H9 (cell line): ENCODE measurements around the gene BACH2. TPM values are rescaled to one million over a fixed set of nuclear protein-coding genes. Genes with fewer than 3 reads are reported as not detected.

ENCODE experiments used
- DNase-seq: peaks from one replicate; pipeline ENCODE4 v3.0.0-alpha.2; 2017
- H2AFZ ChIP-seq: one replicate; pipeline ENCODE4 v1.6.1; 2013; ENCODE audit warnings: mild to moderate bottlenecking, low read length, control low read depth, moderate library complexity
- H2AK5ac ChIP-seq: 2 replicates; pipeline ENCODE4 v1.6.1; 2013; ENCODE audit warnings: low read length, control low read depth, mixed read lengths; ENCODE audit not compliant: insufficient read length
- H2BK120ac ChIP-seq: one replicate; pipeline ENCODE4 v1.6.1; 2013; ENCODE audit warnings: low read depth, mild to moderate bottlenecking, low read length, control low read depth, inconsistent platforms; ENCODE audit not compliant: poor library complexity, severe bottlenecking
- H2BK12ac ChIP-seq: 2 replicates; pipeline ENCODE4 v1.6.1; 2013; ENCODE audit warnings: low read length, control low read depth, mixed read lengths, low read depth; ENCODE audit not compliant: insufficient read length
- H2BK15ac ChIP-seq: 2 replicates; pipeline ENCODE4 v1.6.1; 2013; ENCODE audit warnings: low read depth, low read length, control low read depth
- H2BK20ac ChIP-seq: one replicate; pipeline ENCODE4 v1.6.1; 2013; ENCODE audit warnings: low read depth, mild to moderate bottlenecking, low read length, control low read depth, inconsistent platforms; ENCODE audit not compliant: poor library complexity, severe bottlenecking
- H2BK5ac ChIP-seq: 2 replicates; pipeline ENCODE4 v1.6.1; 2013; ENCODE audit warnings: low read length, control low read depth, mixed read lengths; ENCODE audit not compliant: insufficient read length
- H3K14ac ChIP-seq: 2 replicates; pipeline ENCODE4 v1.6.1; 2013; ENCODE audit warnings: low read length, control low read depth; ENCODE audit not compliant: insufficient read depth
- H3K18ac ChIP-seq: 2 replicates; pipeline ENCODE4 v1.6.1; 2013; ENCODE audit warnings: low read depth, mild to moderate bottlenecking, mixed read lengths, low read length, control low read depth; ENCODE audit not compliant: insufficient read length
- H3K23ac ChIP-seq: 2 replicates; pipeline ENCODE4 v1.6.1; 2013; ENCODE audit warnings: low read length, control low read depth, mixed read lengths, low read depth; ENCODE audit not compliant: insufficient read length
- H3K23me2 ChIP-seq: 2 replicates; pipeline ENCODE4 v1.6.1; 2013; ENCODE audit warnings: low read depth, mild to moderate bottlenecking, mixed read lengths, low read length, control low read depth; ENCODE audit not compliant: insufficient read length, poor library complexity, severe bottlenecking
- H3K27ac ChIP-seq: 2 replicates; pipeline ENCODE4 v1.5.1; 2013; ENCODE audit warnings: low read length, control low read depth, mixed read lengths, low read depth; ENCODE audit not compliant: insufficient read length
- H3K27me3 ChIP-seq: 2 replicates; pipeline ENCODE4 v1.6.1; 2013; ENCODE audit warnings: low read length, control low read depth, inconsistent platforms; ENCODE audit not compliant: insufficient read depth
- H3K4ac ChIP-seq: 2 replicates; pipeline ENCODE4 v1.6.1; 2013; ENCODE audit warnings: low read depth, mild to moderate bottlenecking, control low read depth, inconsistent platforms, low read length, moderate library complexity
- H3K4me1 ChIP-seq: 2 replicates; pipeline ENCODE4 v1.6.1; 2013; ENCODE audit warnings: low read length, control low read depth, inconsistent platforms; ENCODE audit not compliant: insufficient read depth
- H3K4me2 ChIP-seq: 2 replicates; pipeline ENCODE4 v1.6.1; 2013; ENCODE audit warnings: low read length, control low read depth, mixed read lengths; ENCODE audit not compliant: insufficient read length, insufficient read depth
- H3K56ac ChIP-seq: 2 replicates; pipeline ENCODE4 v1.6.1; 2013; ENCODE audit warnings: low read depth, mild to moderate bottlenecking, mixed read lengths, low read length, control low read depth; ENCODE audit not compliant: insufficient read length
- H3K79me1 ChIP-seq: 2 replicates; pipeline ENCODE4 v1.6.1; 2013; ENCODE audit warnings: low read depth, mild to moderate bottlenecking, moderate library complexity, low read length, control low read depth, inconsistent platforms; ENCODE audit not compliant: insufficient read depth, poor library complexity, severe bottlenecking
- H3K79me2 ChIP-seq: 2 replicates; pipeline ENCODE4 v1.6.1; 2013; ENCODE audit warnings: low read length, control low read depth, inconsistent platforms; ENCODE audit not compliant: insufficient read depth
- H3K9ac ChIP-seq: 2 replicates; pipeline ENCODE4 v1.6.1; 2013; ENCODE audit warnings: low read length, control low read depth, mixed read lengths; ENCODE audit not compliant: insufficient read length; ENCODE audit errors: extremely low read depth
- H3K9me3 ChIP-seq: one replicate; pipeline ENCODE4 v1.6.1; 2013; ENCODE audit warnings: low read depth, low read length, inconsistent platforms; ENCODE audit not compliant: control insufficient read depth
- H3T11ph ChIP-seq: one replicate; pipeline ENCODE4 v1.6.1; 2013; ENCODE audit warnings: mild to moderate bottlenecking, low read length, control low read depth, inconsistent platforms
- H4K20me1 ChIP-seq: one replicate; pipeline ENCODE4 v1.6.1; 2013; ENCODE audit not compliant: control insufficient read depth, insufficient read length, insufficient read depth
- H4K5ac ChIP-seq: 2 replicates; pipeline ENCODE4 v1.6.1; 2013; ENCODE audit warnings: low read depth, mild to moderate bottlenecking, mixed read lengths, low read length, control low read depth; ENCODE audit not compliant: insufficient read length
- H4K8ac ChIP-seq: replicated peaks from 2 replicates; pipeline ENCODE4 v1.6.1; 2013; ENCODE audit warnings: low read length, control low read depth, mixed read lengths, low read depth; ENCODE audit not compliant: insufficient read length
- H4K91ac ChIP-seq: 2 replicates; pipeline ENCODE4 v1.6.1; 2013; ENCODE audit warnings: low read depth, mild to moderate bottlenecking, moderate library complexity, mixed read lengths, low read length, control low read depth; ENCODE audit not compliant: insufficient read length
- H3K27ac Mint-ChIP-seq, 3 experiments: 2 replicates in 2 of 3; 3 replicates in 1 of 3; pipeline ENCODE4 v1.8.0; 2020 to 2021; ENCODE audit warnings: mixed read lengths in 3 of 3, mild to moderate bottlenecking in 1 of 3, moderate library complexity in 1 of 3
- H3K27me3 Mint-ChIP-seq: 2 replicates; pipeline ENCODE4 v1.8.0; 2021; ENCODE audit warnings: low read depth, mild to moderate bottlenecking, moderate library complexity, mixed read lengths
- H3K36me3 Mint-ChIP-seq, 3 experiments: 2 replicates in 2 of 3; 3 replicates in 1 of 3; pipeline ENCODE4 v1.8.0; 2020 to 2021; ENCODE audit warnings: low read depth in 3 of 3, mixed read lengths in 3 of 3; ENCODE audit not compliant: insufficient read depth in 1 of 3
- H3K4me1 Mint-ChIP-seq, 2 experiments: 2 replicates each; pipeline ENCODE4 v1.8.0; 2020; ENCODE audit warnings: mixed read lengths in 2 of 2
- H3K4me3 Mint-ChIP-seq, 2 experiments: 2 replicates in 1 of 2; 3 replicates in 1 of 2; pipeline ENCODE4 v1.8.0; 2020 to 2021; ENCODE audit warnings: mild to moderate bottlenecking in 2 of 2, mixed read lengths in 2 of 2, moderate library complexity in 1 of 2
- H3K9me3 Mint-ChIP-seq, 2 experiments: 2 replicates in 1 of 2; 3 replicates in 1 of 2; pipeline ENCODE4 v1.8.0; 2020; ENCODE audit warnings: mild to moderate bottlenecking in 2 of 2, mixed read lengths in 2 of 2, moderate library complexity in 1 of 2
- WGBS: extraction: QIAGEN DNeasy Blood & Tissue Kit; methylation state at CpG from one replicate; pipeline ENCODE4 v1.1.7; 2013; ENCODE audit warnings: missing lambda C conversion rate, low lambda C conversion rate, mixed read lengths; ENCODE audit not compliant: insufficient read length; ENCODE audit errors: extremely low coverage; 5-methylcytosine and 5-hydroxymethylcytosine counted together
- total RNA-seq: library from RNA; stranded (reverse); gene quantifications from 2 replicates; pipeline ENCODE4 v1.2.1, GENCODE V29; 2021
- TF ChIP-seq, protein P1 (sequence below): fragments of 200-600 bp; sonication (generic); conservative IDR thresholded peaks from 3 replicates; pipeline ENCODE4 v1.8.0; 2021; ENCODE audit warnings: antibody characterized with exemption, mild to moderate bottlenecking

BACH2 gene
- total RNA-seq, 1 experiment from 2014 or later, result 2.0 TPM

DNA sequence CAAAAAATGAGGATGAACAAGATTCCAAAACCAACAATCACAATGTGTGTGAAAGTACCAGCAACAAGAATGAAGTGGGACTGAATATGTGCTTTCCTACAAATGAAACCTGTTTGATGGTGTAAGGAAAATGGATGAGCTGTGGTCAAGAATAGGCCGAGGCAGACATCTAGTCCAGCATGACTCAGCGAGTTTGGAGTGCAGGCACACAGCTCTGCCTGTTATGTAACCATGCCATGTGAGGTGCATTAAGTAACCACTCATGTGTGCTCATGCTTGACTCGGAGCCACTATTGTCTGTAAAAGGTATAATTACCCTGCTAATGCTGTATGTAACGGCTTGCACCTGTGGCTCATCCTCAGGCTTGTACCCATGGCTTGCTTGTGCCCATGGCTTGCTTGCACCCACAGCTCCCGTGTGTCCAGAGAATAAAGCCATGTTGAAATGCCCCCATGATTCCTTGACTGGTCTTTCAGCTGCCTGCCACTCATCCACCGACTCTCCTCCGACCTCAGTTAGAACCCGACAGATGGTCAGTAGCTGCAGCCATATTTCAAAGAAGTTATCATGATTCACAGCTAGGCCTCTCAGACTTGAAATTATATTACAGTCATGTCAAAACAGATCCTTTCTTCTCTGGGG lies 98.7 kb downstream of the BACH2 start:
- Histone ChIP-seq H3K9ac (no peak overlapping the region), H3K14ac (no peak overlapping the region), H3K27me3 (no peaks in the 10 kb centered on the region), H2BK15ac (no peak overlapping the region), H3T11ph (no peak overlapping the region), H4K8ac (no peak overlapping the region), H2AFZ (no peak overlapping the region), H3K4ac (no peak overlapping the region), H4K91ac (no peak overlapping the region), H2BK20ac (no peak overlapping the region), H3K23ac (no peak overlapping the region), H4K5ac (no peak overlapping the region), H3K56ac (no peak overlapping the region), H3K4me1 (no peaks in the 10 kb centered on the region), H3K9me3 (peaks cover 16% of the 10 kb centered on the region), H2BK5ac (no peak overlapping the region), H4K20me1 (no peaks in the 10 kb centered on the region), H2AK5ac (no peak overlapping the region), H3K79me1 (no peaks in the 10 kb centered on the region), H3K79me2 (no peaks in the 10 kb centered on the region), H3K4me2 (no peak overlapping the region), H2BK120ac (no peak overlapping the region), H3K18ac (no peak overlapping the region), H3K23me2 (no peaks in the 10 kb centered on the region), H2BK12ac (no peak overlapping the region), H3K27ac (no peak overlapping the region)
- peaks cover 7% of the 10 kb centered on the region in 2 experiments; a peak in 2 of 4 replicates for H3K4me1 Mint-ChIP-seq
- no peaks in the 10 kb centered on the region for H3K27me3 Mint-ChIP-seq
- H3K27ac Mint-ChIP-seq, result no peak overlapping the region
- WGBS, result no CpG with 5 or more reads among the region's 8 CpGs
- peaks cover 17 to 18% of the 10 kb centered on the region in 2 experiments for H3K9me3 Mint-ChIP-seq
- H3K36me3 Mint-ChIP-seq, result peaks cover 14 to 25% (median 15%) of the 10 kb centered on the region in 3 experiments
- TF ChIP-seq, protein P1, sequence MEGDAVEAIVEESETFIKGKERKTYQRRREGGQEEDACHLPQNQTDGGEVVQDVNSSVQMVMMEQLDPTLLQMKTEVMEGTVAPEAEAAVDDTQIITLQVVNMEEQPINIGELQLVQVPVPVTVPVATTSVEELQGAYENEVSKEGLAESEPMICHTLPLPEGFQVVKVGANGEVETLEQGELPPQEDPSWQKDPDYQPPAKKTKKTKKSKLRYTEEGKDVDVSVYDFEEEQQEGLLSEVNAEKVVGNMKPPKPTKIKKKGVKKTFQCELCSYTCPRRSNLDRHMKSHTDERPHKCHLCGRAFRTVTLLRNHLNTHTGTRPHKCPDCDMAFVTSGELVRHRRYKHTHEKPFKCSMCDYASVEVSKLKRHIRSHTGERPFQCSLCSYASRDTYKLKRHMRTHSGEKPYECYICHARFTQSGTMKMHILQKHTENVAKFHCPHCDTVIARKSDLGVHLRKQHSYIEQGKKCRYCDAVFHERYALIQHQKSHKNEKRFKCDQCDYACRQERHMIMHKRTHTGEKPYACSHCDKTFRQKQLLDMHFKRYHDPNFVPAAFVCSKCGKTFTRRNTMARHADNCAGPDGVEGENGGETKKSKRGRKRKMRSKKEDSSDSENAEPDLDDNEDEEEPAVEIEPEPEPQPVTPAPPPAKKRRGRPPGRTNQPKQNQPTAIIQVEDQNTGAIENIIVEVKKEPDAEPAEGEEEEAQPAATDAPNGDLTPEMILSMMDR, result no peak
- no peak overlapping the region for H3K4me3 Mint-ChIP-seq
- DNase-seq, result no peak
